SK-N-MC (cell line): ENCODE results near the gene MIER2.

ENCODE experiments used
- EZH2 ChIP-seq: fragments of 200-600 bp; sonication (generic); IDR thresholded peaks from one replicate; pipeline ENCODE4 v1.6.1; 2017; ENCODE audit warnings: antibody characterized with exemption
- FOXP2 ChIP-seq: optimal IDR thresholded peaks from 2 replicates; pipeline ENCODE3; 2011; ENCODE audit warnings: mild to moderate bottlenecking, moderate library complexity; ENCODE audit not compliant: insufficient read depth; ENCODE audit errors: extremely low read length, control extremely low read depth
- POLR2AphosphoS5 ChIP-seq: IDR thresholded peaks from 2 replicates; pipeline ENCODE4 v1.6.1; 2012; ENCODE audit warnings: mild to moderate bottlenecking, low read depth, low read length, borderline replicate concordance

GRCh38 chr19:342128-342455, 2.5 kb downstream of the MIER2 start:
- TF ChIP-seq EZH2 (no peak), POLR2AphosphoS5 (no peak), FOXP2 (no peak)
